Keratinocyte (primary cell): ENCODE results near the gene FUZ.

ENCODE experiments used
- EZH2 ChIP-seq: IDR thresholded peaks from one replicate; pipeline ENCODE4 v1.6.1; 2012; ENCODE audit warnings: inconsistent platforms, mild to moderate bottlenecking, low read length, moderate library complexity
- TF ChIP-seq, protein P1 (sequence below), 3 experiments: IDR thresholded peaks in 1 of 3; conservative IDR thresholded peaks in 1 of 3; optimal IDR thresholded peaks in 1 of 3; 2 replicates in 2 of 3; 3 replicates in 1 of 3; pipeline versions ENCODE3 to v1.5.1; 2011; ENCODE audit warnings: low read length in 3 of 3, mild to moderate bottlenecking in 3 of 3, moderate library complexity in 2 of 3, control low read depth in 1 of 3, inconsistent platforms in 1 of 3; ENCODE audit not compliant: insufficient read depth in 2 of 3; ENCODE audit errors: extremely low read depth in 1 of 3

DNA sequence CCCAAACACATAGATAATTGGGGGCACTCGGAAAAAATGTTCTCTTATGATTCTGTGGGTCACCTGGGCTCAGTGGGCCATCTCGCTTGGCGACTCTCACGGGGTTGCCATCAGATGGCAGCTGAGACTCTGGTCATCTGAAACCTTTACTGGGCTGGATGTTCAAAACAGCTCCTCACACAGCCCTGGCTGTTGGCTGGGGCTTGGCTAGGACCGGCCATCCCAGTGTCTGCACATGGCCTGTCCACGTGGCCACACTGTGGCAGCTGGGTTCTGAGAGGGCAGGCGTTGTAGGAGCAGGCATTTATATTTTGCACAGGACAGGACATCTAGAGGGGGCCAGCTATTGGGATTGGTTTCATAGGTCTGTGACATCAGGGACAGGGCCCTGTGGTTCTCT is 20.5 kb upstream of the FUZ start:
- no peak for TF ChIP-seq EZH2
- TF ChIP-seq, protein P1, sequence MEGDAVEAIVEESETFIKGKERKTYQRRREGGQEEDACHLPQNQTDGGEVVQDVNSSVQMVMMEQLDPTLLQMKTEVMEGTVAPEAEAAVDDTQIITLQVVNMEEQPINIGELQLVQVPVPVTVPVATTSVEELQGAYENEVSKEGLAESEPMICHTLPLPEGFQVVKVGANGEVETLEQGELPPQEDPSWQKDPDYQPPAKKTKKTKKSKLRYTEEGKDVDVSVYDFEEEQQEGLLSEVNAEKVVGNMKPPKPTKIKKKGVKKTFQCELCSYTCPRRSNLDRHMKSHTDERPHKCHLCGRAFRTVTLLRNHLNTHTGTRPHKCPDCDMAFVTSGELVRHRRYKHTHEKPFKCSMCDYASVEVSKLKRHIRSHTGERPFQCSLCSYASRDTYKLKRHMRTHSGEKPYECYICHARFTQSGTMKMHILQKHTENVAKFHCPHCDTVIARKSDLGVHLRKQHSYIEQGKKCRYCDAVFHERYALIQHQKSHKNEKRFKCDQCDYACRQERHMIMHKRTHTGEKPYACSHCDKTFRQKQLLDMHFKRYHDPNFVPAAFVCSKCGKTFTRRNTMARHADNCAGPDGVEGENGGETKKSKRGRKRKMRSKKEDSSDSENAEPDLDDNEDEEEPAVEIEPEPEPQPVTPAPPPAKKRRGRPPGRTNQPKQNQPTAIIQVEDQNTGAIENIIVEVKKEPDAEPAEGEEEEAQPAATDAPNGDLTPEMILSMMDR (optimal IDR thresholded peaks at IDR 0.05 in 1 of 3, IDR thresholded peaks at IDR 0.05 in 1 of 3, conservative IDR thresholded peaks at IDR 0.05 in 1 of 3; ENCODE audit: extremely low read depth in 1 of 3, insufficient read depth in 2 of 3, low read length in 3 of 3): no peak
